HepG2 (cell line): ENCODE measurements around the gene MYO15A. TPM values are rescaled to one million over a fixed set of nuclear protein-coding genes. Genes with fewer than 3 reads are reported as not detected.
A peak's percentile ranks its signal among the peaks of the same experiment; 100 is the strongest.

Experiments used
- HNRNPH1 ChIP-seq: fragments of 200-400 bp; formaldehyde crosslinking; optimal IDR thresholded peaks from 2 replicates; pipeline ENCODE3; 2017; ENCODE audit warnings: mild to moderate bottlenecking, low read depth, low read length
- ISX ChIP-seq: sonication (generic); formaldehyde crosslinking; conservative IDR thresholded peaks from 2 replicates; pipeline ENCODE4 v1.5.0; 2020; ENCODE audit warnings: missing genetic modification reagents
- KLF15 ChIP-seq: sonication (generic); formaldehyde crosslinking; IDR thresholded peaks from 2 replicates; pipeline ENCODE4 v1.8.1; 2023; ENCODE audit warnings: borderline replicate concordance, mild to moderate bottlenecking, inconsistent platforms, missing genetic modification reagents, mixed read lengths
- NFATC3 ChIP-seq: sonication (generic); formaldehyde crosslinking; IDR thresholded peaks from 2 replicates; pipeline ENCODE4 v1.5.1; 2020; ENCODE audit warnings: mild to moderate bottlenecking, missing genetic modification reagents
- SALL2 ChIP-seq: sonication (generic); formaldehyde crosslinking; IDR thresholded peaks from 2 replicates; pipeline ENCODE4 v1.8.1; 2023; ENCODE audit warnings: mild to moderate bottlenecking, missing genetic modification reagents, inconsistent platforms
- SAP130 ChIP-seq: IDR thresholded peaks from 2 replicates; pipeline ENCODE4 v1.6.1; 2016; ENCODE audit warnings: low read depth
- SP2 ChIP-seq: sonication (generic); formaldehyde crosslinking; IDR thresholded peaks from 2 replicates; pipeline ENCODE4 v1.5.1; 2020; ENCODE audit warnings: mild to moderate bottlenecking, missing genetic modification reagents
- TCF7L2 ChIP-seq: IDR thresholded peaks from 2 replicates; pipeline ENCODE4 v1.6.1; 2011; ENCODE audit warnings: mild to moderate bottlenecking, low read depth, low read length, moderate library complexity
- U2AF1 ChIP-seq: fragments of 200-400 bp; formaldehyde crosslinking; optimal IDR thresholded peaks from 2 replicates; pipeline ENCODE3; 2017; ENCODE audit warnings: mild to moderate bottlenecking, low read depth, low read length
- XBP1 ChIP-seq: sonication (generic); formaldehyde crosslinking; IDR thresholded peaks from 2 replicates; pipeline ENCODE4 v1.5.0; 2020; ENCODE audit warnings: missing genetic modification reagents
- ZIK1 ChIP-seq: sonication (generic); formaldehyde crosslinking; IDR thresholded peaks from 2 replicates; pipeline ENCODE4 v1.5.0; 2020; ENCODE audit warnings: mild to moderate bottlenecking, low read depth, missing genetic modification reagents, borderline replicate concordance
- ZNF207 ChIP-seq: fragments of 450-650 bp; IDR thresholded peaks from 2 replicates; pipeline ENCODE4 v1.6.1; 2016; ENCODE audit warnings: antibody characterized with exemption, borderline replicate concordance
- ZNF232 ChIP-seq: sonication (generic); formaldehyde crosslinking; IDR thresholded peaks from 2 replicates; pipeline ENCODE4 v1.4.0; 2020; ENCODE audit warnings: missing genetic modification reagents, borderline replicate concordance
- ZNF446 ChIP-seq: sonication (generic); formaldehyde crosslinking; IDR thresholded peaks from 2 replicates; pipeline ENCODE4 v1.5.0; 2020; ENCODE audit warnings: mild to moderate bottlenecking, missing genetic modification reagents
- ZNF484 ChIP-seq: sonication (generic); formaldehyde crosslinking; IDR thresholded peaks from 2 replicates; pipeline ENCODE4 v1.5.1; 2020; ENCODE audit warnings: mild to moderate bottlenecking, low read depth, missing genetic modification reagents, borderline replicate concordance
- ZNF503 ChIP-seq: sonication (generic); formaldehyde crosslinking; IDR thresholded peaks from 2 replicates; pipeline ENCODE4 v1.4.0; 2020; ENCODE audit warnings: missing genetic modification reagents
- ZNF577 ChIP-seq: sonication (generic); formaldehyde crosslinking; IDR thresholded peaks from 2 replicates; pipeline ENCODE4 v1.4.0; 2020; ENCODE audit warnings: mild to moderate bottlenecking, low read depth, missing genetic modification reagents, borderline replicate concordance
- ZNF713 ChIP-seq: sonication (generic); formaldehyde crosslinking; IDR thresholded peaks from 2 replicates; pipeline ENCODE4 v1.4.0; 2020; ENCODE audit warnings: mild to moderate bottlenecking, missing genetic modification reagents
- ZZZ3 ChIP-seq: sonication (generic); formaldehyde crosslinking; IDR thresholded peaks from 2 replicates; pipeline ENCODE4 v1.4.0; 2020; ENCODE audit warnings: missing genetic modification reagents, mild to moderate bottlenecking, borderline replicate concordance
- polyA plus RNA-seq, 8 experiments: library from polyadenylated mRNA; depleted of rRNA in 3 of 8; stranded (reverse) in 7 of 8; unstranded in 1 of 8; fragments of >200 nt; fragmentation: Illumina TruSeq in 4 of 8; extraction: Trizol in 4 of 8; gene quantifications; 2 replicates each; pipeline versions ENCODE4 v1.2.1 to v1.2.3, GENCODE V29; 2011 to 2016; ENCODE audit warnings: low read depth in 4 of 8, missing spikeins in 1 of 8, mixed read lengths in 1 of 8; ENCODE audit not compliant: insufficient read depth in 1 of 8
- total RNA-seq, 5 experiments: library from RNA; depleted of rRNA; stranded (reverse); fragments of >200 nt; fragmentation: Illumina TruSeq; extraction: Trizol; gene quantifications; 2 replicates each; pipeline ENCODE4 v1.2.3, GENCODE V29; 2016; ENCODE audit warnings: low read depth in 1 of 5
- TF ChIP-seq, protein P1 (sequence below): sonication (generic); formaldehyde crosslinking; conservative IDR thresholded peaks from 2 replicates; pipeline ENCODE4 v1.8.0; 2022; ENCODE audit warnings: mild to moderate bottlenecking, moderate library complexity, missing genetic modification reagents
- TF ChIP-seq, protein P2 (sequence below): sonication (generic); formaldehyde crosslinking; IDR thresholded peaks from 2 replicates; pipeline ENCODE4 v1.8.0; 2022; ENCODE audit warnings: mild to moderate bottlenecking, missing genetic modification reagents, moderate library complexity
- TF ChIP-seq, protein P3 (sequence below): sonication (generic); formaldehyde crosslinking; IDR thresholded peaks from 2 replicates; pipeline ENCODE4 v1.4.0; 2020; ENCODE audit warnings: missing genetic modification reagents

MYO15A gene
- total and polyA plus RNA-seq, 2 of the 13 experiments (the other 11 are each of a cell fraction or from before 2014, with no cell fraction given): 0.07 to 0.20 TPM

GRCh38 chr17:18087610-18088491, 20.7 kb upstream of the MYO15A start, which contains the start of gene DRG2 (continued):
- TF ChIP-seq, protein P1, sequence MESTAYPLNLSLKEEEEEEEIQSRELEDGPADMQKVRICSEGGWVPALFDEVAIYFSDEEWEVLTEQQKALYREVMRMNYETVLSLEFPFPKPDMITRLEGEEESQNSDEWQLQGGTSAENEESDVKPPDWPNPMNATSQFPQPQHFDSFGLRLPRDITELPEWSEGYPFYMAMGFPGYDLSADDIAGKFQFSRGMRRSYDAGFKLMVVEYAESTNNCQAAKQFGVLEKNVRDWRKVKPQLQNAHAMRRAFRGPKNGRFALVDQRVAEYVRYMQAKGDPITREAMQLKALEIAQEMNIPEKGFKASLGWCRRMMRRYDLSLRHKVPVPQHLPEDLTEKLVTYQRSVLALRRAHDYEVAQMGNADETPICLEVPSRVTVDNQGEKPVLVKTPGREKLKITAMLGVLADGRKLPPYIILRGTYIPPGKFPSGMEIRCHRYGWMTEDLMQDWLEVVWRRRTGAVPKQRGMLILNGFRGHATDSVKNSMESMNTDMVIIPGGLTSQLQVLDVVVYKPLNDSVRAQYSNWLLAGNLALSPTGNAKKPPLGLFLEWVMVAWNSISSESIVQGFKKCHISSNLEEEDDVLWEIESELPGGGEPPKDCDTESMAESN (CRISPR knock-in tag): peak; percentile 95
- TF ChIP-seq ZZZ3 (CRISPR knock-in tag) (peak; percentile 88), ZNF232 (CRISPR knock-in tag) (no peak; the same call in 1 of the 2 replicates), ZNF713 (CRISPR knock-in tag) (no peak), TCF7L2 (no peak), SP2 (CRISPR knock-in tag) (no peak; the same call in 1 of the 2 replicates), ZNF446 (CRISPR knock-in tag) (peak; percentile 55; the same call in 1 of the 2 replicates), ZIK1 (CRISPR knock-in tag) (no peak), KLF15 (CRISPR knock-in tag) (peak; percentile 75; the same call in 1 of the 2 replicates), ZNF577 (CRISPR knock-in tag) (no peak), ZNF207 (no peak), ZNF503 (CRISPR knock-in tag) (peak; percentile 93), NFATC3 (CRISPR knock-in tag) (no peak), SALL2 (CRISPR knock-in tag) (peak; percentile 96), U2AF1 (peak; percentile 94), XBP1 (CRISPR knock-in tag) (no peak), ZNF484 (no peak), HNRNPH1 (no peak), SAP130 (CRISPR knock-in tag) (peak; percentile 96), ISX (no peak; the same call in 1 of the 2 replicates)
- TF ChIP-seq, protein P2, sequence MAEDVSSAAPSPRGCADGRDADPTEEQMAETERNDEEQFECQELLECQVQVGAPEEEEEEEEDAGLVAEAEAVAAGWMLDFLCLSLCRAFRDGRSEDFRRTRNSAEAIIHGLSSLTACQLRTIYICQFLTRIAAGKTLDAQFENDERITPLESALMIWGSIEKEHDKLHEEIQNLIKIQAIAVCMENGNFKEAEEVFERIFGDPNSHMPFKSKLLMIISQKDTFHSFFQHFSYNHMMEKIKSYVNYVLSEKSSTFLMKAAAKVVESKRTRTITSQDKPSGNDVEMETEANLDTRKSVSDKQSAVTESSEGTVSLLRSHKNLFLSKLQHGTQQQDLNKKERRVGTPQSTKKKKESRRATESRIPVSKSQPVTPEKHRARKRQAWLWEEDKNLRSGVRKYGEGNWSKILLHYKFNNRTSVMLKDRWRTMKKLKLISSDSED (CRISPR knock-in tag): no peak
- TF ChIP-seq, protein P3, sequence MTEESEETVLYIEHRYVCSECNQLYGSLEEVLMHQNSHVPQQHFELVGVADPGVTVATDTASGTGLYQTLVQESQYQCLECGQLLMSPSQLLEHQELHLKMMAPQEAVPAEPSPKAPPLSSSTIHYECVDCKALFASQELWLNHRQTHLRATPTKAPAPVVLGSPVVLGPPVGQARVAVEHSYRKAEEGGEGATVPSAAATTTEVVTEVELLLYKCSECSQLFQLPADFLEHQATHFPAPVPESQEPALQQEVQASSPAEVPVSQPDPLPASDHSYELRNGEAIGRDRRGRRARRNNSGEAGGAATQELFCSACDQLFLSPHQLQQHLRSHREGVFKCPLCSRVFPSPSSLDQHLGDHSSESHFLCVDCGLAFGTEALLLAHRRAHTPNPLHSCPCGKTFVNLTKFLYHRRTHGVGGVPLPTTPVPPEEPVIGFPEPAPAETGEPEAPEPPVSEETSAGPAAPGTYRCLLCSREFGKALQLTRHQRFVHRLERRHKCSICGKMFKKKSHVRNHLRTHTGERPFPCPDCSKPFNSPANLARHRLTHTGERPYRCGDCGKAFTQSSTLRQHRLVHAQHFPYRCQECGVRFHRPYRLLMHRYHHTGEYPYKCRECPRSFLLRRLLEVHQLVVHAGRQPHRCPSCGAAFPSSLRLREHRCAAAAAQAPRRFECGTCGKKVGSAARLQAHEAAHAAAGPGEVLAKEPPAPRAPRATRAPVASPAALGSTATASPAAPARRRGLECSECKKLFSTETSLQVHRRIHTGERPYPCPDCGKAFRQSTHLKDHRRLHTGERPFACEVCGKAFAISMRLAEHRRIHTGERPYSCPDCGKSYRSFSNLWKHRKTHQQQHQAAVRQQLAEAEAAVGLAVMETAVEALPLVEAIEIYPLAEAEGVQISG (CRISPR knock-in tag): peak; percentile 97
